ENCODE results near the gene CC2D2B.

The CC2D2B gene

GRCh38 chr10:96046546-96046945 lies 138.8 kb downstream of the CC2D2B start:
- no peak for TF ChIP-seq EP300 (IDR thresholded peaks at IDR 0.05; ENCODE audit: borderline replicate concordance)
- no peak for TF ChIP-seq REST (IDR thresholded peaks at IDR 0.05; ENCODE audit: low read depth)
- TF ChIP-seq EGR1 (IDR thresholded peaks at IDR 0.05) = no peak
- TF ChIP-seq TCF12 (IDR thresholded peaks at IDR 0.05; ENCODE audit: low read depth) = no peak
- TF ChIP-seq USF1 (IDR thresholded peaks at IDR 0.05) = no peak
- TF ChIP-seq CREB1 (IDR thresholded peaks at IDR 0.05; ENCODE audit: low read depth) = no peak
- no peak for TF ChIP-seq MAX (IDR thresholded peaks at IDR 0.05)
- TF ChIP-seq NFIC (IDR thresholded peaks at IDR 0.05) = no peak
- TF ChIP-seq FOXM1 (IDR thresholded peaks at IDR 0.05; ENCODE audit: borderline replicate concordance, low read depth) = no peak
- TF ChIP-seq CEBPB (IDR thresholded peaks at IDR 0.05) = no peak
- no peak for TF ChIP-seq YY1 (IDR thresholded peaks at IDR 0.05; ENCODE audit: low read depth)

- TF ChIP-seq ZBTB7A (IDR thresholded peaks at IDR 0.05; ENCODE audit: low read depth) = no peak
- TF ChIP-seq MAX (IDR thresholded peaks at IDR 0.05) = no peak
- TF ChIP-seq CREB1 (IDR thresholded peaks at IDR 0.05; ENCODE audit: low read depth) = no peak
- no peak for TF ChIP-seq TAF1 (IDR thresholded peaks at IDR 0.05; ENCODE audit: low read depth)
- no peak for TF ChIP-seq RAD21 (IDR thresholded peaks at IDR 0.05; ENCODE audit: low read depth)
- TF ChIP-seq EP300 (IDR thresholded peaks at IDR 0.05; ENCODE audit: borderline replicate concordance) = no peak
- no peak for TF ChIP-seq YY1 (IDR thresholded peaks at IDR 0.05; ENCODE audit: low read depth)
- TF ChIP-seq CEBPB (IDR thresholded peaks at IDR 0.05) = no peak
- TF ChIP-seq REST (IDR thresholded peaks at IDR 0.05; ENCODE audit: low read depth) = no peak
- no peak for TF ChIP-seq NFIC (IDR thresholded peaks at IDR 0.05)
- no peak for TF ChIP-seq TCF12 (IDR thresholded peaks at IDR 0.05; ENCODE audit: low read depth)
- TF ChIP-seq FOXM1 (IDR thresholded peaks at IDR 0.05; ENCODE audit: borderline replicate concordance, low read depth) = no peak
- no peak for TF ChIP-seq EGR1 (IDR thresholded peaks at IDR 0.05)
Measured at GRCh38 chr10:96047004-96047649, 139.4 kb downstream of the CC2D2B start.

GRCh38 chr10:96049340-96049739 lies 141.6 kb downstream of the CC2D2B start:
- no peak for TF ChIP-seq RAD21 (IDR thresholded peaks at IDR 0.05; ENCODE audit: low read depth)
- TF ChIP-seq FOXM1 (IDR thresholded peaks at IDR 0.05; ENCODE audit: borderline replicate concordance, low read depth) = no peak
- TF ChIP-seq ZBTB7A (IDR thresholded peaks at IDR 0.05; ENCODE audit: low read depth) = no peak
- TF ChIP-seq CREB1 (IDR thresholded peaks at IDR 0.05; ENCODE audit: low read depth) = no peak
- no peak for TF ChIP-seq EGR1 (IDR thresholded peaks at IDR 0.05)
- TF ChIP-seq TCF12 (IDR thresholded peaks at IDR 0.05; ENCODE audit: low read depth) = no peak
- TF ChIP-seq NFIC (IDR thresholded peaks at IDR 0.05) = no peak
- TF ChIP-seq TAF1 (IDR thresholded peaks at IDR 0.05; ENCODE audit: low read depth) = no peak
- no peak for TF ChIP-seq USF1 (IDR thresholded peaks at IDR 0.05)
- no peak for TF ChIP-seq YY1 (IDR thresholded peaks at IDR 0.05; ENCODE audit: low read depth)

- TF ChIP-seq REST (IDR thresholded peaks at IDR 0.05; ENCODE audit: low read depth) (no peak), TEAD4 (IDR thresholded peaks at IDR 0.05) (no peak), EGR1 (IDR thresholded peaks at IDR 0.05) (no peak), FOXM1 (IDR thresholded peaks at IDR 0.05; ENCODE audit: borderline replicate concordance, low read depth) (no peak), EP300 (IDR thresholded peaks at IDR 0.05; ENCODE audit: borderline replicate concordance) (no peak), CEBPB (IDR thresholded peaks at IDR 0.05) (no peak), USF1 (IDR thresholded peaks at IDR 0.05) (no peak), YY1 (IDR thresholded peaks at IDR 0.05; ENCODE audit: low read depth) (no peak), CREB1 (IDR thresholded peaks at IDR 0.05; ENCODE audit: low read depth) (no peak), RAD21 (IDR thresholded peaks at IDR 0.05; ENCODE audit: low read depth) (no peak), NFIC (IDR thresholded peaks at IDR 0.05) (no peak), TAF1 (IDR thresholded peaks at IDR 0.05; ENCODE audit: low read depth) (no peak), ZBTB7A (IDR thresholded peaks at IDR 0.05; ENCODE audit: low read depth) (no peak), TCF12 (IDR thresholded peaks at IDR 0.05; ENCODE audit: low read depth) (no peak), MAX (IDR thresholded peaks at IDR 0.05) (no peak)
Measured at GRCh38 chr10:96053985-96054384, 146.2 kb downstream of the CC2D2B start.
